Body of pancreas (tissue), 4 donors: ENCODE data around the gene PHYKPL. TPM values are rescaled to one million over a fixed set of nuclear protein-coding genes. Genes with fewer than 3 reads are reported as not detected.

Experiments
- ATAC-seq: fragments of 150-250 bp; one replicate; pipeline ENCODE4 v1.9.1; 2016
- DNase-seq, 4 donors: peaks; one replicate each; pipeline ENCODE4 v3.0.0-alpha.2; 2019
- H3K27ac ChIP-seq, 4 donors: fragments of 200-600 bp; sonication (generic); 1 replicate in 3 of 4; 2 replicates in 1 of 4; pipeline versions ENCODE4 v1.5.1 to v1.6.1; 2016 to 2019; ENCODE audit warnings: mild to moderate bottlenecking in 1 of 4, mixed read lengths in 1 of 4, moderate library complexity in 1 of 4
- H3K27me3 ChIP-seq, 2 donors: fragments of 200-600 bp; sonication (generic); one replicate each; pipeline ENCODE4 v1.6.0; 2016; ENCODE audit warnings: mild to moderate bottlenecking in 1 of 2
- H3K36me3 ChIP-seq, 2 donors: fragments of 200-600 bp; sonication (generic); replicated peaks in 1 of 2; 2 replicates each; pipeline ENCODE4 v1.5.1; 2016; ENCODE audit warnings: low read depth in 2 of 2; ENCODE audit not compliant: insufficient read depth in 1 of 2
- H3K4me1 ChIP-seq: fragments of 200-600 bp; sonication (generic); one replicate; pipeline ENCODE4 v1.6.0; 2016
- H3K4me3 ChIP-seq, 2 donors: fragments of 200-600 bp; sonication (generic); 1 replicate in 1 of 2; 2 replicates in 1 of 2; pipeline ENCODE4 v1.5.1; 2016 to 2019
- H3K9me3 ChIP-seq, 3 donors: fragments of 200-600 bp; sonication (generic); 1 replicate in 2 of 3; 2 replicates in 1 of 3; pipeline ENCODE4 v1.5.1; 2016
- CTCF ChIP-seq, 7 experiments: fragments of 450-650 bp in 4 of 7; fragments of 200-600 bp in 3 of 7; sonication (generic) in 3 of 7; IDR thresholded peaks; one replicate each; pipeline ENCODE4 v1.5.1; 2016 to 2019; ENCODE audit warnings: antibody characterized with exemption in 7 of 7
- POLR2A ChIP-seq, 3 donors: fragments of 450-650 bp; IDR thresholded peaks; one replicate each; pipeline ENCODE4 v1.6.1; 2016; ENCODE audit warnings: antibody characterized with exemption in 3 of 3, mild to moderate bottlenecking in 2 of 3
- WGBS, 2 donors: methylation state at CpG; one replicate each; pipeline ENCODE4 v1.1.5; 2017; 5-methylcytosine and 5-hydroxymethylcytosine counted together
- intact Hi-C: fragments of 100-400 bp; cut with DNase I; formaldehyde crosslinking; loops from one replicate; pipeline ENCODE4 v1.15.1; 2023
- total RNA-seq, 2 donors: library from RNA; depleted of rRNA; stranded (reverse); fragments of >200 nt; gene quantifications; one replicate each; pipeline ENCODE4 v1.1.0, GENCODE V29; 2016

The PHYKPL gene
- total RNA-seq, 2 donors from 2014 or later: 47.0 to 76.5 TPM

- WGBS, 2 donors: 85 to 87% methylated on average over 5 of the region's 5 CpGs
- Histone ChIP-seq H3K4me1 (no peaks in the 10 kb centered on the region), H3K27me3 (no peaks in the 10 kb centered on the region), H3K9me3 (no peaks in the 10 kb centered on the region), H3K4me3 (no peak overlapping the region), H3K27ac (no peak overlapping the region), H3K36me3 (peaks cover 0 to 5% of the 10 kb centered on the region in 2 donors)
- intact Hi-C loops: no loop called here
- no peak for ATAC-seq
- no peak for DNase-seq
- no peak for TF ChIP-seq POLR2A (IDR thresholded peaks at IDR 0.05)
- no peak for TF ChIP-seq CTCF (IDR thresholded peaks at IDR 0.05)
These were observed 9.3 kb downstream of the PHYKPL start for GRCh38 chr5:178223196-178223773.

DNA sequence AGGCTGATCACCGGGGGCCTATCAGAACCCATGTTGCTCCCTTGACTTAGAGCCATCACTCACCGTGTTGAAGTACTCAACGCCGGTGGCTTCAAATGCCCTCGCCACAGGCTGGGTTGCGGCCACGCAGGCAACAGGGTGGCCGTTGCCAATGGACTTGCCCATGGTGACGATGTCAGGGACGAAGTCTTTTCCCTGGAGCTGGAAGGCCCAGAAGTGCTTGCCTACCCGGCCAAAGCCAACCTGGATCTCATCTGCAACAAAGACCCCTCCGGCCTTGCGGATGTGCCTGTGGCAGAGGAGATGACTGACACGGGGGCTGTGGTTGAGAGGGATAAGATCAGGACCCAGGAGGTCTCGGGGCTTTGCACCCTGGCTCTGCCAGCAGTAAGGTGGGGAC, 10.3 kb downstream of the PHYKPL start:
- no peak overlapping the region for H3K4me3 ChIP-seq
- H3K9me3 ChIP-seq: no peaks in the 10 kb centered on the region
- DNase-seq: no peak
- H3K27ac ChIP-seq: no peak overlapping the region
- TF ChIP-seq POLR2A (IDR thresholded peaks at IDR 0.05): no peak
- no peak for TF ChIP-seq CTCF (IDR thresholded peaks at IDR 0.05)
- no peaks in the 10 kb centered on the region for H3K27me3 ChIP-seq
- H3K4me1 ChIP-seq: no peaks in the 10 kb centered on the region
- H3K36me3 ChIP-seq: no peaks in the 10 kb centered on the region
- intact Hi-C loops: no loop called here
- no peak for ATAC-seq
- 92 to 96% methylated on average over 10 to 15 of the region's 15 CpGs for WGBS, 2 donors

DNA sequence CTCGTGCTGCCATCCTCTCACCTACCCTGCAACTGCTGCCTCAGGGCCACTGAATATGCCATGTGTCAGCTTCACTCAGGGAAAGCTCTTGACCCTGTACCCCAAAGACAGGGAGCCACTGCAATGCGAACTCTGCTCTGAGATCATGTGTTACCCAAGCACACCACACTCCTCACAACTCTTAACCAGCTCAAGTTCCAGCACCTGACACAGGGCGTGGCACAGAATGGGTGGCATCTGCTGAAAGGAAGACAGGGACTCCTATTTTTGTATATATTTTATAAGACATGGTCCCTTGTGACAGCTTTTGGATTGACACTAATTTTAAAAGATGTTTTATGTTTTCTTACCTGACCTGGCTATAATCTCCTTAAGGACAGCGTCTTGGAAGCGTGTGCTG, 10.7 kb downstream of the PHYKPL start:
- Histone ChIP-seq H3K4me3 (no peak overlapping the region), H3K4me1 (no peaks in the 10 kb centered on the region), H3K9me3 (no peaks in the 10 kb centered on the region), H3K27ac (no peak overlapping the region), H3K27me3 (no peaks in the 10 kb centered on the region), H3K36me3 (no peaks in the 10 kb centered on the region)
- DNase-seq: no peak
- intact Hi-C loops: no loop called here
- ATAC-seq: no peak
- WGBS, 2 donors: 88 to 94% methylated on average over 4 to 5 of the region's 5 CpGs
- TF ChIP-seq POLR2A (IDR thresholded peaks at IDR 0.05): no peak
- no peak for TF ChIP-seq CTCF (IDR thresholded peaks at IDR 0.05)

GRCh38 chr5:178221282-178221681, 11.3 kb downstream of the PHYKPL start:
- Histone ChIP-seq H3K36me3 (no peaks in the 10 kb centered on the region), H3K4me3 (no peak overlapping the region), H3K9me3 (no peaks in the 10 kb centered on the region), H3K27ac (no peak overlapping the region), H3K27me3 (no peaks in the 10 kb centered on the region), H3K4me1 (no peaks in the 10 kb centered on the region)
- no peak for DNase-seq
- 70 to 80% methylated on average over 3 of the region's 3 CpGs for WGBS, 2 donors
- no peak for TF ChIP-seq POLR2A (IDR thresholded peaks at IDR 0.05)
- TF ChIP-seq CTCF (IDR thresholded peaks at IDR 0.05): no peak
- ATAC-seq: no peak
- intact Hi-C loops: no loop called here

- TF ChIP-seq CTCF (IDR thresholded peaks at IDR 0.05): no peak
- no peak for TF ChIP-seq POLR2A (IDR thresholded peaks at IDR 0.05)
- Histone ChIP-seq H3K9me3 (no peaks in the 10 kb centered on the region), H3K27ac (no peak overlapping the region), H3K36me3 (peaks cover 0 to 12% of the 10 kb centered on the region in 2 donors), H3K4me1 (peaks cover 3% of the 10 kb centered on the region), H3K27me3 (no peaks in the 10 kb centered on the region), H3K4me3 (no peak overlapping the region)
- 87% methylated on average over 3 of the region's 3 CpGs for WGBS, 2 donors
- ATAC-seq (no peak), DNase-seq (no peak)
- intact Hi-C loops: no loop called here
These were observed 13.8 kb downstream of the PHYKPL start for GRCh38 chr5:178218827-178219226.
